ENCODE data around the gene GRK4. TPM values are rescaled to one million over a fixed set of nuclear protein-coding genes. Genes with fewer than 3 reads are reported as not detected.

The GRK4 gene
- total and polyA plus RNA-seq, 2 of the 4 experiments (the other 2 are of a cell fraction) = 1.6 to 2.2 TPM

DNA sequence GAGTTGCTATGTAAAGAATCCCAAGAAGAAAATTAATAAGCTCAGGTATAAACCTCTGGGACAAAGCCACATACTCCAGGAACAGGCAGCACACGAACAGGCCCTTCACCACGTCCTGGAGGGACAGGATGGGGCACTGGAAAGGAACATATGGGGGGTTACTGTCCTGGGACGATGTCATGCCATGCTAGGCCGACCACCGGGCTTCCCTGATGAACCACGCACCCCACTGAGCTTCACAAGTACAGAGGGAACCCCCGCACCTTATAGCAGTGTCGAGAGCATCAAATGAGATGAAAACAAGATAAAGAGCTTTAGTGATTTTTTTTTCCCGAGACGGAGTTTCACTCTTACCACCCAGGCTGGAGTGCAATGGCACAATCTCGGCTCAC lies 19.3 kb upstream of the GRK4 start:
- Histone ChIP-seq H3K4me2 (ENCODE audit: low read depth, low read length) (no peak overlapping the region), H3K9ac (ENCODE audit: low read depth, low read length) (no peak overlapping the region), H3K4me1 (ENCODE audit: control insufficient read depth, insufficient read depth, low read length) (no peaks in the 10 kb centered on the region), H3K9me1 (ENCODE audit: insufficient read depth, low read length) (peaks cover 6% of the 10 kb centered on the region; the same call in 1 of the 2 replicates), H3K4ac (ENCODE audit: low read depth, low read length) (no peak overlapping the region), H2AFZ (replicated peaks; ENCODE audit: low read length, poor library complexity) (no peak overlapping the region), H3K27me3 (ENCODE audit: control insufficient read depth, insufficient read depth, low read length) (no peaks in the 10 kb centered on the region), H3K4me3 (ENCODE audit: insufficient read depth, low read depth, low read length) (no peak overlapping the region), H2BK20ac (ENCODE audit: low read depth, low read length) (no peak overlapping the region), H3K36me3 (ENCODE audit: control insufficient read depth, insufficient read depth, low read length) (peaks cover 75% of the 10 kb centered on the region), H2BK5ac (ENCODE audit: low read depth, low read length, poor library complexity, severe bottlenecking) (no peak overlapping the region), H3K9me3 (ENCODE audit: control insufficient read depth, insufficient read depth, low read length) (no peaks in the 10 kb centered on the region), H3K56ac (ENCODE audit: extremely low read depth, insufficient read depth, low read length) (no peak overlapping the region), H3K23ac (ENCODE audit: low read depth, low read length) (no peak overlapping the region), H4K91ac (ENCODE audit: insufficient read depth, low read depth, low read length) (no peak overlapping the region), H2AK9ac (replicated peaks; ENCODE audit: low read depth, low read length, poor library complexity) (no peak overlapping the region), H3K18ac (ENCODE audit: low read depth, low read length) (no peak overlapping the region), H4K20me1 (ENCODE audit: insufficient read depth, low read length) (peaks cover 30% of the 10 kb centered on the region), H3K14ac (replicated peaks; ENCODE audit: low read depth, low read length) (no peak overlapping the region), H2BK15ac (ENCODE audit: low read depth, low read length) (no peak overlapping the region), H4K8ac (ENCODE audit: low read depth in 2 of 2, low read length in 2 of 2) (no peak overlapping the region), H3K27ac (ENCODE audit: insufficient read depth, low read length) (no peak overlapping the region), H2BK120ac (ENCODE audit: low read depth, low read length) (no peak overlapping the region), H3K79me1 (ENCODE audit: low read depth in 1 of 2, low read length in 2 of 2) (peaks cover 8 to 44% of the 10 kb centered on the region in 2 experiments; a peak in 3 of 4 replicates), H2AK5ac (ENCODE audit: low read depth, low read length) (no peak overlapping the region), H4K5ac (ENCODE audit: low read depth, low read length) (no peak overlapping the region)
- in situ Hi-C loops (cut with MboI; ENCODE audit: low sequenced_read_pairs) = no loop called here
- DNase-seq (no peak), ATAC-seq (ENCODE audit: low read depth) (no peak)
- intact Hi-C loops (cut with micrococcal nuclease) = no loop called here
- ChIA-PET POLR2A (ENCODE audit: unreplicated experiment) (no interaction called here), CTCF (no interaction called here)
- BruUV-seq (replicated peaks) = no TSS peak
- dilution Hi-C loops (cut with HindIII; ENCODE audit: low sequenced_read_pairs, unreplicated experiment) = no loop called here
- TF ChIP-seq NFE2L2 (IDR thresholded peaks at IDR 0.05; ENCODE audit: low read depth, low read length) (no peak), POLR2A (IDR thresholded peaks at IDR 0.05; ENCODE audit: low read depth, low read length) (no peak), SMC3 (IDR thresholded peaks at IDR 0.05; ENCODE audit: low read depth, low read length) (no peak), FOS (IDR thresholded peaks at IDR 0.05; ENCODE audit: low read depth, low read length) (no peak), BHLHE40 (IDR thresholded peaks at IDR 0.05; ENCODE audit: low read depth, low read length) (no peak), CEBPB (IDR thresholded peaks at IDR 0.05; ENCODE audit: low read depth, low read length) (no peak), RCOR1 (IDR thresholded peaks at IDR 0.05; ENCODE audit: insufficient replicate concordance, low read length) (no peak), MAFK (IDR thresholded peaks at IDR 0.05; ENCODE audit: low read depth, low read length) (no peak), RFX5 (IDR thresholded peaks at IDR 0.05; ENCODE audit: low read depth, low read length) (no peak), MXI1 (IDR thresholded peaks at IDR 0.05; ENCODE audit: borderline replicate concordance, low read depth, low read length) (no peak), RAD21 (IDR thresholded peaks at IDR 0.05; ENCODE audit: low read length) (no peak), CHD1 (IDR thresholded peaks at IDR 0.05; ENCODE audit: low read depth, low read length) (no peak)
- TF ChIP-seq, protein P1, sequence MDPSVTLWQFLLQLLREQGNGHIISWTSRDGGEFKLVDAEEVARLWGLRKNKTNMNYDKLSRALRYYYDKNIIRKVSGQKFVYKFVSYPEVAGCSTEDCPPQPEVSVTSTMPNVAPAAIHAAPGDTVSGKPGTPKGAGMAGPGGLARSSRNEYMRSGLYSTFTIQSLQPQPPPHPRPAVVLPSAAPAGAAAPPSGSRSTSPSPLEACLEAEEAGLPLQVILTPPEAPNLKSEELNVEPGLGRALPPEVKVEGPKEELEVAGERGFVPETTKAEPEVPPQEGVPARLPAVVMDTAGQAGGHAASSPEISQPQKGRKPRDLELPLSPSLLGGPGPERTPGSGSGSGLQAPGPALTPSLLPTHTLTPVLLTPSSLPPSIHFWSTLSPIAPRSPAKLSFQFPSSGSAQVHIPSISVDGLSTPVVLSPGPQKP (IDR thresholded peaks at IDR 0.05; ENCODE audit: borderline replicate concordance, low read depth, low read length) = no peak
- TF ChIP-seq, protein P2, sequence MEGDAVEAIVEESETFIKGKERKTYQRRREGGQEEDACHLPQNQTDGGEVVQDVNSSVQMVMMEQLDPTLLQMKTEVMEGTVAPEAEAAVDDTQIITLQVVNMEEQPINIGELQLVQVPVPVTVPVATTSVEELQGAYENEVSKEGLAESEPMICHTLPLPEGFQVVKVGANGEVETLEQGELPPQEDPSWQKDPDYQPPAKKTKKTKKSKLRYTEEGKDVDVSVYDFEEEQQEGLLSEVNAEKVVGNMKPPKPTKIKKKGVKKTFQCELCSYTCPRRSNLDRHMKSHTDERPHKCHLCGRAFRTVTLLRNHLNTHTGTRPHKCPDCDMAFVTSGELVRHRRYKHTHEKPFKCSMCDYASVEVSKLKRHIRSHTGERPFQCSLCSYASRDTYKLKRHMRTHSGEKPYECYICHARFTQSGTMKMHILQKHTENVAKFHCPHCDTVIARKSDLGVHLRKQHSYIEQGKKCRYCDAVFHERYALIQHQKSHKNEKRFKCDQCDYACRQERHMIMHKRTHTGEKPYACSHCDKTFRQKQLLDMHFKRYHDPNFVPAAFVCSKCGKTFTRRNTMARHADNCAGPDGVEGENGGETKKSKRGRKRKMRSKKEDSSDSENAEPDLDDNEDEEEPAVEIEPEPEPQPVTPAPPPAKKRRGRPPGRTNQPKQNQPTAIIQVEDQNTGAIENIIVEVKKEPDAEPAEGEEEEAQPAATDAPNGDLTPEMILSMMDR (conservative IDR thresholded peaks at IDR 0.05; ENCODE audit: low read depth, low read length) = no peak
- TF ChIP-seq, protein P3, sequence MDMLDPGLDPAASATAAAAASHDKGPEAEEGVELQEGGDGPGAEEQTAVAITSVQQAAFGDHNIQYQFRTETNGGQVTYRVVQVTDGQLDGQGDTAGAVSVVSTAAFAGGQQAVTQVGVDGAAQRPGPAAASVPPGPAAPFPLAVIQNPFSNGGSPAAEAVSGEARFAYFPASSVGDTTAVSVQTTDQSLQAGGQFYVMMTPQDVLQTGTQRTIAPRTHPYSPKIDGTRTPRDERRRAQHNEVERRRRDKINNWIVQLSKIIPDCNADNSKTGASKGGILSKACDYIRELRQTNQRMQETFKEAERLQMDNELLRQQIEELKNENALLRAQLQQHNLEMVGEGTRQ (IDR thresholded peaks at IDR 0.05; ENCODE audit: low read depth, low read length) = no peak
- no CpG with 5 or more reads among the region's 11 CpGs for WGBS, 2 experiments (ENCODE audit: extremely low coverage in 2 of 2, insufficient read length in 1 of 2)
